H9 (cell line): ENCODE data around the gene IQGAP2. TPM values are rescaled to one million over a fixed set of nuclear protein-coding genes. Genes with fewer than 3 reads are reported as not detected.

Source experiments
- DNase-seq: peaks from one replicate; pipeline ENCODE4 v3.0.0-alpha.2; 2017
- H2AFZ ChIP-seq: one replicate; pipeline ENCODE4 v1.6.1; 2013; ENCODE audit warnings: mild to moderate bottlenecking, low read length, control low read depth, moderate library complexity
- H2AK5ac ChIP-seq: 2 replicates; pipeline ENCODE4 v1.6.1; 2013; ENCODE audit warnings: low read length, control low read depth, mixed read lengths; ENCODE audit not compliant: insufficient read length
- H2BK120ac ChIP-seq: one replicate; pipeline ENCODE4 v1.6.1; 2013; ENCODE audit warnings: low read depth, mild to moderate bottlenecking, low read length, control low read depth, inconsistent platforms; ENCODE audit not compliant: poor library complexity, severe bottlenecking
- H2BK12ac ChIP-seq: 2 replicates; pipeline ENCODE4 v1.6.1; 2013; ENCODE audit warnings: low read length, control low read depth, mixed read lengths, low read depth; ENCODE audit not compliant: insufficient read length
- H2BK15ac ChIP-seq: 2 replicates; pipeline ENCODE4 v1.6.1; 2013; ENCODE audit warnings: low read depth, low read length, control low read depth
- H2BK20ac ChIP-seq: one replicate; pipeline ENCODE4 v1.6.1; 2013; ENCODE audit warnings: low read depth, mild to moderate bottlenecking, low read length, control low read depth, inconsistent platforms; ENCODE audit not compliant: poor library complexity, severe bottlenecking
- H2BK5ac ChIP-seq: 2 replicates; pipeline ENCODE4 v1.6.1; 2013; ENCODE audit warnings: low read length, control low read depth, mixed read lengths; ENCODE audit not compliant: insufficient read length
- H3K14ac ChIP-seq: 2 replicates; pipeline ENCODE4 v1.6.1; 2013; ENCODE audit warnings: low read length, control low read depth; ENCODE audit not compliant: insufficient read depth
- H3K18ac ChIP-seq: 2 replicates; pipeline ENCODE4 v1.6.1; 2013; ENCODE audit warnings: low read depth, mild to moderate bottlenecking, mixed read lengths, low read length, control low read depth; ENCODE audit not compliant: insufficient read length
- H3K23ac ChIP-seq: 2 replicates; pipeline ENCODE4 v1.6.1; 2013; ENCODE audit warnings: low read length, control low read depth, mixed read lengths, low read depth; ENCODE audit not compliant: insufficient read length
- H3K23me2 ChIP-seq: 2 replicates; pipeline ENCODE4 v1.6.1; 2013; ENCODE audit warnings: low read depth, mild to moderate bottlenecking, mixed read lengths, low read length, control low read depth; ENCODE audit not compliant: insufficient read length, poor library complexity, severe bottlenecking
- H3K27ac ChIP-seq: 2 replicates; pipeline ENCODE4 v1.5.1; 2013; ENCODE audit warnings: low read length, control low read depth, mixed read lengths, low read depth; ENCODE audit not compliant: insufficient read length
- H3K27me3 ChIP-seq: 2 replicates; pipeline ENCODE4 v1.6.1; 2013; ENCODE audit warnings: low read length, control low read depth, inconsistent platforms; ENCODE audit not compliant: insufficient read depth
- H3K4ac ChIP-seq: 2 replicates; pipeline ENCODE4 v1.6.1; 2013; ENCODE audit warnings: low read depth, mild to moderate bottlenecking, control low read depth, inconsistent platforms, low read length, moderate library complexity
- H3K4me1 ChIP-seq: 2 replicates; pipeline ENCODE4 v1.6.1; 2013; ENCODE audit warnings: low read length, control low read depth, inconsistent platforms; ENCODE audit not compliant: insufficient read depth
- H3K4me2 ChIP-seq: 2 replicates; pipeline ENCODE4 v1.6.1; 2013; ENCODE audit warnings: low read length, control low read depth, mixed read lengths; ENCODE audit not compliant: insufficient read length, insufficient read depth
- H3K56ac ChIP-seq: 2 replicates; pipeline ENCODE4 v1.6.1; 2013; ENCODE audit warnings: low read depth, mild to moderate bottlenecking, mixed read lengths, low read length, control low read depth; ENCODE audit not compliant: insufficient read length
- H3K79me1 ChIP-seq: 2 replicates; pipeline ENCODE4 v1.6.1; 2013; ENCODE audit warnings: low read depth, mild to moderate bottlenecking, moderate library complexity, low read length, control low read depth, inconsistent platforms; ENCODE audit not compliant: insufficient read depth, poor library complexity, severe bottlenecking
- H3K79me2 ChIP-seq: 2 replicates; pipeline ENCODE4 v1.6.1; 2013; ENCODE audit warnings: low read length, control low read depth, inconsistent platforms; ENCODE audit not compliant: insufficient read depth
- H3K9ac ChIP-seq: 2 replicates; pipeline ENCODE4 v1.6.1; 2013; ENCODE audit warnings: low read length, control low read depth, mixed read lengths; ENCODE audit not compliant: insufficient read length; ENCODE audit errors: extremely low read depth
- H3K9me3 ChIP-seq: one replicate; pipeline ENCODE4 v1.6.1; 2013; ENCODE audit warnings: low read depth, low read length, inconsistent platforms; ENCODE audit not compliant: control insufficient read depth
- H3T11ph ChIP-seq: one replicate; pipeline ENCODE4 v1.6.1; 2013; ENCODE audit warnings: mild to moderate bottlenecking, low read length, control low read depth, inconsistent platforms
- H4K20me1 ChIP-seq: one replicate; pipeline ENCODE4 v1.6.1; 2013; ENCODE audit not compliant: control insufficient read depth, insufficient read length, insufficient read depth
- H4K5ac ChIP-seq: 2 replicates; pipeline ENCODE4 v1.6.1; 2013; ENCODE audit warnings: low read depth, mild to moderate bottlenecking, mixed read lengths, low read length, control low read depth; ENCODE audit not compliant: insufficient read length
- H4K8ac ChIP-seq: replicated peaks from 2 replicates; pipeline ENCODE4 v1.6.1; 2013; ENCODE audit warnings: low read length, control low read depth, mixed read lengths, low read depth; ENCODE audit not compliant: insufficient read length
- H4K91ac ChIP-seq: 2 replicates; pipeline ENCODE4 v1.6.1; 2013; ENCODE audit warnings: low read depth, mild to moderate bottlenecking, moderate library complexity, mixed read lengths, low read length, control low read depth; ENCODE audit not compliant: insufficient read length
- H3K27ac Mint-ChIP-seq, 3 experiments: 2 replicates in 2 of 3; 3 replicates in 1 of 3; pipeline ENCODE4 v1.8.0; 2020 to 2021; ENCODE audit warnings: mixed read lengths in 3 of 3, mild to moderate bottlenecking in 1 of 3, moderate library complexity in 1 of 3
- H3K27me3 Mint-ChIP-seq: 2 replicates; pipeline ENCODE4 v1.8.0; 2021; ENCODE audit warnings: low read depth, mild to moderate bottlenecking, moderate library complexity, mixed read lengths
- H3K36me3 Mint-ChIP-seq, 3 experiments: 2 replicates in 2 of 3; 3 replicates in 1 of 3; pipeline ENCODE4 v1.8.0; 2020 to 2021; ENCODE audit warnings: low read depth in 3 of 3, mixed read lengths in 3 of 3; ENCODE audit not compliant: insufficient read depth in 1 of 3
- H3K4me1 Mint-ChIP-seq, 2 experiments: 2 replicates each; pipeline ENCODE4 v1.8.0; 2020; ENCODE audit warnings: mixed read lengths in 2 of 2
- H3K4me3 Mint-ChIP-seq, 2 experiments: 2 replicates in 1 of 2; 3 replicates in 1 of 2; pipeline ENCODE4 v1.8.0; 2020 to 2021; ENCODE audit warnings: mild to moderate bottlenecking in 2 of 2, mixed read lengths in 2 of 2, moderate library complexity in 1 of 2
- H3K9me3 Mint-ChIP-seq, 2 experiments: 2 replicates in 1 of 2; 3 replicates in 1 of 2; pipeline ENCODE4 v1.8.0; 2020; ENCODE audit warnings: mild to moderate bottlenecking in 2 of 2, mixed read lengths in 2 of 2, moderate library complexity in 1 of 2
- WGBS: extraction: QIAGEN DNeasy Blood & Tissue Kit; methylation state at CpG from one replicate; pipeline ENCODE4 v1.1.7; 2013; ENCODE audit warnings: missing lambda C conversion rate, low lambda C conversion rate, mixed read lengths; ENCODE audit not compliant: insufficient read length; ENCODE audit errors: extremely low coverage; 5-methylcytosine and 5-hydroxymethylcytosine counted together
- total RNA-seq: library from RNA; stranded (reverse); gene quantifications from 2 replicates; pipeline ENCODE4 v1.2.1, GENCODE V29; 2021
- TF ChIP-seq, protein P1 (sequence below): fragments of 200-600 bp; sonication (generic); conservative IDR thresholded peaks from 3 replicates; pipeline ENCODE4 v1.8.0; 2021; ENCODE audit warnings: antibody characterized with exemption, mild to moderate bottlenecking

IQGAP2 gene
- total RNA-seq, 1 experiment from 2014 or later = 22.5 TPM

DNA sequence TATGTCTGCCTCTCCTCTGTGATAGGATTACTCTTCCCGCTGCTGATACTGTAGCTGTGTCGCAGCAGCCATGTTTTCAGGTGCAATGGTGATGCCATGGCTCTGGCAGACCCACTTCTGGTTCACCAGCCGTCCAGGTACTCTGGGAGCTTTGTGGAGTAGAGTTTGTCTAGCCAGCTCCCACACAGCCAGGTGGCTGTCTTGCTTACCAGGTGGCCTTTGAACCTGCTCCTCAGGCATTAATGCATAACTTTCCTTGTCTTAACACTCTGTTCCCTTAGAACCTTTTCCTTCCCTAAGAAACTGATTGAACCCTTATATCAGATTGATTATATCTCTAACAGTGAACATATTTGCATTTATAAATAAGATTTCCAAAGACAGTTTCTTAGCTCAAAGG is 177.9 kb downstream of the IQGAP2 start:
- no peaks in the 10 kb centered on the region for H3K9me3 Mint-ChIP-seq
- H3T11ph ChIP-seq = no peak overlapping the region
- peaks cover 2% of the 10 kb centered on the region for H4K20me1 ChIP-seq
- no peaks in the 10 kb centered on the region for H3K79me1 ChIP-seq
- no peak overlapping the region for H3K27ac ChIP-seq
- H3K23ac ChIP-seq = no peak overlapping the region
- H2BK5ac ChIP-seq = no peak overlapping the region
- WGBS = no CpG with 5 or more reads among the region's 3 CpGs
- H3K79me2 ChIP-seq = no peaks in the 10 kb centered on the region
- H3K4me1 Mint-ChIP-seq = peaks cover 7 to 8% of the 10 kb centered on the region in 2 experiments
- H3K23me2 ChIP-seq = no peaks in the 10 kb centered on the region
- no peak overlapping the region for H3K56ac ChIP-seq
- H2BK15ac ChIP-seq = no peak overlapping the region
- no peak overlapping the region for H4K8ac ChIP-seq
- H2BK12ac ChIP-seq = no peak overlapping the region
- H3K27me3 Mint-ChIP-seq = no peaks in the 10 kb centered on the region
- no peak overlapping the region for H4K5ac ChIP-seq
- H4K91ac ChIP-seq = no peak overlapping the region
- H3K4ac ChIP-seq = no peak overlapping the region
- no peak overlapping the region for H3K27ac Mint-ChIP-seq
- no peaks in the 10 kb centered on the region for H3K9me3 ChIP-seq
- no peak overlapping the region for H2BK120ac ChIP-seq
- no peak overlapping the region for H3K4me3 Mint-ChIP-seq
- H3K14ac ChIP-seq = no peak overlapping the region; the same call in 1 of the 2 replicates
- H3K36me3 Mint-ChIP-seq = no peaks in the 10 kb centered on the region
- no peak overlapping the region for H2BK20ac ChIP-seq
- no peak overlapping the region for H3K9ac ChIP-seq
- no peak overlapping the region for H2AK5ac ChIP-seq
- DNase-seq = no peak
- no peak overlapping the region for H3K4me2 ChIP-seq
- H3K27me3 ChIP-seq = no peaks in the 10 kb centered on the region
- peak overlapping the region; percentile 42 for H3K18ac ChIP-seq
- peaks cover 8% of the 10 kb centered on the region; the same call in 1 of the 2 replicates for H3K4me1 ChIP-seq
- H2AFZ ChIP-seq = no peak overlapping the region
- TF ChIP-seq, protein P1, sequence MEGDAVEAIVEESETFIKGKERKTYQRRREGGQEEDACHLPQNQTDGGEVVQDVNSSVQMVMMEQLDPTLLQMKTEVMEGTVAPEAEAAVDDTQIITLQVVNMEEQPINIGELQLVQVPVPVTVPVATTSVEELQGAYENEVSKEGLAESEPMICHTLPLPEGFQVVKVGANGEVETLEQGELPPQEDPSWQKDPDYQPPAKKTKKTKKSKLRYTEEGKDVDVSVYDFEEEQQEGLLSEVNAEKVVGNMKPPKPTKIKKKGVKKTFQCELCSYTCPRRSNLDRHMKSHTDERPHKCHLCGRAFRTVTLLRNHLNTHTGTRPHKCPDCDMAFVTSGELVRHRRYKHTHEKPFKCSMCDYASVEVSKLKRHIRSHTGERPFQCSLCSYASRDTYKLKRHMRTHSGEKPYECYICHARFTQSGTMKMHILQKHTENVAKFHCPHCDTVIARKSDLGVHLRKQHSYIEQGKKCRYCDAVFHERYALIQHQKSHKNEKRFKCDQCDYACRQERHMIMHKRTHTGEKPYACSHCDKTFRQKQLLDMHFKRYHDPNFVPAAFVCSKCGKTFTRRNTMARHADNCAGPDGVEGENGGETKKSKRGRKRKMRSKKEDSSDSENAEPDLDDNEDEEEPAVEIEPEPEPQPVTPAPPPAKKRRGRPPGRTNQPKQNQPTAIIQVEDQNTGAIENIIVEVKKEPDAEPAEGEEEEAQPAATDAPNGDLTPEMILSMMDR = no peak
